SIG-M5 treated with dmso at 0.1 percent for 504 hours (cell line): Measurements from ENCODE around the gene NCKAP1.
"Not testable (repeated sequence)": the region's sequence is repeated elsewhere in the genome, so short reads cannot be mapped to it uniquely, and the experiment has no call there.

Source experiments
- DNase-seq: peaks from one replicate; lab custom pipeline; 2025; ENCODE audit not compliant: unreplicated experiment; lab: John Stamatoyannopoulos, UW

NCKAP1 gene

DNA sequence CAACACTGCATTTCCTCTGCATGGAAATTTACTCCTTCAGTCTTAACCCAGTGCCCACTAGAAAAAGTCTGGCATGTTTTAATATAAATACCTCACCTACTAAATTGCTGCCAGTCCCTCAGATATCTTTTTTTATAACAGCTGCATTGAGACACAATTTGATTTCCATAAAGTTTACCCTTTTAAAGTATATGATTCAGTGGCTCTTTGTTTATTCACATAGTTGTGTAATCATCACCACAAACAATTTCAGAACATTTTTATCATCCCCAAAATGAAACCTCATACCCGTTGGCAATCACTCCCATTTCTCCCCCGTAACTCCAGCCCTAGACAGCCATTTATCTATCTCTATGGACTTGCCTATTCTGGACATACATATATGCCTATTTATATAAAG, 154.8 kb downstream of the NCKAP1 start:
- no peak for DNase-seq

DNA sequence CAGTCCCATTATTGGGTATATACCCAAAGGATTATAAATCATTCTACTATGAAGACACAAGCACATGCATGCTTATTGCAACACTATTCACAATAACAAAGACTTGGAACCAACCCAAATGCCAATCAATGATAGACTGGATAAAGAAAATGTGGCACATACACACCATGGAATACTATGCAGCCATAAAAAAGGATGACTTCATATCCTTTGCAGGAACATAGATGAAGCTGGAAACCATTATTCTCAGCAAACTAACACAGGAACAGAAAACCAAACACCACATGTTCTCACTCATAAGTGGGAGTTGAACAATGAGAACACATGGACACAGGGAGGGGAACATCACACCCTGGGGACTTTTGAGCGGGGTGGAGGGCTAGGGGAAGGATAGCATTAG, 158.2 kb downstream of the NCKAP1 start:
- DNase-seq = not testable (repeated sequence)

DNA sequence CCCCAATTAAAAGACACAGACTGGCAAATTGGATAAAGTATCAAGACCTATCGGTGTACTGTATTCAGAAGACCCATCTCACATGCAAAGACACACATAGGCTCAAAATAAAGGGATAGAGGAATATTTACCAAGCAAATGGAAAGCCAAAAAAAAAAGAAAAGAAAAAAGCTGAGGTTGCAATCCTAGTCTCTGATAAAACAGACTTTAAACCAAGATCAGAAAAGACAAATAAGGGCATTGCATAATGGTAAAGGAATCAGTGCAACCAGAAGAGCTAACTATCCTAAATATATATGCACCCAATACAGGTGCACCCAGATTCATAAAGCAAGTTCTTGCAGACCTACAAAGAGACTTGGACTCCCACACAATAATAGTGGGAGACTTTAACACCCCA, 161.6 kb downstream of the NCKAP1 start:
- not testable (repeated sequence) for DNase-seq

DNA sequence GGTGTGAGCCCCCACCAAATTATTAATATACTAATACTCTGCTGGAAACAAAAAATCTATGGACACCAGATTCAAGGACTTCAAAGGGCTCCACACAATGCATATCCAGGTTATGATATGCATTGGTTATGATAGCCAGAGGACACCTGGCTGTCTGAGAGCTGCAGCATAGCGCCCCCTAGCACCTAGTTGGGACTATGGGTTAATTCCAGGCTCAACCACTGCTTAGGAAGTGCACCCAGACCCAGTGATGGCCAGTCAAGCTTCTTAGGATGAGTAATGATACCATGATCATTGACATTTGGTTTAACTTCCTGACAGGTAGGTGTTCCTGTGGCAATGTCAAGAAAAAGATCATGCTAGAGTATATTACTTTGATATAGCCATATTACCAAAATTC, 168.0 kb downstream of the NCKAP1 start:
- DNase-seq = no peak

DNA sequence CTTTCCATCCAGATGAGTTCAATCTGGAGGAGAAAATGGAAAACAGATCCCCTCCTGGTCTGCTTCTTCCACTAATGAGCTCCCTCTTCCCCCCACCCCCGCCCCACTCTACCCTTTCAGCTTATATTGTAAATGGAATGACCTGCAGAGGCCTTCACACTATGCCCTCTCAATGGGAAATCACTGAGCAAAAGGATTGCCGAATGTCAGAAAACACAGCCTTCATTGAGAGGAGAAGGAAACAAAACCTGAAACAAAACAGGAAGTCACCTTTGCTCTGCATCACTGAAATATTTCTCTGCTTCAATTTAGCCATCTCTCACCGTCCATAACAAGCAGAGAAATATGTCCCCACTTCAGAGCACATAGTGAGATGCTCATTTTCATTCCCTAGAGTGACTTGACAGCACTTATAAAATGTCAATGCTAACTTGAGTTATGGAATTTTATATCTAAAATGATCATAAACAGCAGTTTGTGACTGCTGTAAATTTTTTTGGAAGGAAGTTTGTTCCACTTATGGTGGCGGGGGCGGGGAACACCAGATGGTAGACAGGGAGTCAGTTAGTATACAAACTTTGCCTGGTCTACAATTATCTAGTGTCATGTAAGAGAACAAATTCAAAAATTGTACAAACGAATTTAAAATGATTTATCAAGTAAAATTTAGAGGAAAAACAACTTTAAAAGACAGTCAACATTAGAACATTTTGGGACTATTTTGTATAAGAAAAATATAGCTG, 170.0 kb downstream of the NCKAP1 start:
- DNase-seq = no peak

DNA sequence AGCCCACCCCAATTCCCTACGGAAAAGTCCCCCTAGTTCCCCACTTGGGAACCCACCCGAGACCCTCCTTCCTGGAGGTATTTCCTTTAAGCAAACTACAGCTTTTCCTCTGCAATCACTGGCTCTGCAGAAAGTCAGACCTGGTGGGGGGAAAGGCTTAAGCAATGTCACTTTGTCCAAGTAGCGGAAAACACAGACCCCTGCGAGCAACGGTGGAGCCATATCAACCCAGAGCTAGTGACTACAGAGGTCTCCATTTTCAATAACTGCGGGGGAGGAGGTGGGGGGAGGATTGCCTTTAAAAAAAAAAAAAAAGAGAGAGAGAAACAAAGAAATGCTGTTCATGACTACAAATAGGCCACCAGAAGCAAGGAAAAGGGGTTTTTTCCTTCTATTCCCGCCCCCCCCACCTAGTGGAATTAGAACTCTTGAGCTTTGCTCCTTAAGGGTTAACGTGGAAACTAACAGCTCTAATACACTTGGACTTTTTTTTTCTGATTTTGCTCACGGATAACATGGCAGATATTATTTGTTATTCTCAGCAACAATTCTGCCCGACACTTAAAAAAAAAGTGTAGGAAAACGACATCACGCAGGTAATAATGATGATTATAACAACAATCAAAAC, 170.7 kb downstream of the NCKAP1 start:
- DNase-seq = no peak

DNA sequence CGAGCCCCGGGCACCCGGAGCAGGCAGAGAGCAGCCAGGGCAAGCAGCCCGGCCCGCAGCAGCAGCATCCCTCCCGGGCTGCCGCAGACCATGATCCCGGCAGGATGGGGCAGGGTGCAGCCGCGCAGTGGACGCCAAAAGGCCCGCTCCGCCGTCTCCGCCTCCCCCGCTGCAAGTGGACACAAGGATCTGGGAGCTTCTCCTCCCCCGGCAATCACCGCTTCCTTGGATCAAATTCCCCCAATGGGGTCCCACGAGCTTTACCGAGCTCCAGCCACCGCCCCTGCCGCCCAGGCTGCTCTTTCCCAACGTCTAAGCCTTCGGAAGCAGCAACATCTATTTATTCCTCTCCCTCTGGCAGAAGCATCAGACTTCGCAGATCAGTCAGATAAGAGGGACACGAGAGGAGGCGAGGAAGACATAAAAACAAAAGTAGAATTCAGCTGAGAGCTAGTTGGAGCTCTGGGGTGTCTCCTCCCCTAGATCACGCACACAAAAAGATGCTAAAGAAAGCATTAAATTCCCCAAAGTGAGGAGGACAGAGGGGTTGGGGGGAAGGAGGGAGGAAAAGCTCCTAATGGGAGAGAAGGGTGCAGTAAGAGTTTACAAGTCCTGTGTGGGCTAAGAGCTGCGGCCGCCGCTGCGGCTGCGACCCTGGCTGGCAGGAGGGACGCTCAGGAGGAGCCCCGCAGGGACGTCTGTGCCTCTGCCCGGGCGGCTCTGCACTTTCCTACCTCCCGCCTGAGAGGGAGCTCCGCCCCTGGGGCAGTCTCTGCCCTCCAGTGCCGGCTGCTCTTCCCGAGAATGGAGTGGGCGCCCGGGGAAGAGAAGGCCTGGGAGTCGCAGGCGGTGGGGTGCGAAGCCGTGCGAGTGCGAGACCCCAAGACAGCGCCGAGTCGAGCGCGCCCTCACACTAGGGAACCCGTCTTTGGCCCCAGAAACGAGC, 171.5 kb downstream of the NCKAP1 start, which contains the start of gene FRZB:
TSS of gene FRZB (minus strand) at position 177 of the 946 bp plus-strand sequence. CDS start at position 92, 85 bp downstream.
- DNase-seq = no peak

DNA sequence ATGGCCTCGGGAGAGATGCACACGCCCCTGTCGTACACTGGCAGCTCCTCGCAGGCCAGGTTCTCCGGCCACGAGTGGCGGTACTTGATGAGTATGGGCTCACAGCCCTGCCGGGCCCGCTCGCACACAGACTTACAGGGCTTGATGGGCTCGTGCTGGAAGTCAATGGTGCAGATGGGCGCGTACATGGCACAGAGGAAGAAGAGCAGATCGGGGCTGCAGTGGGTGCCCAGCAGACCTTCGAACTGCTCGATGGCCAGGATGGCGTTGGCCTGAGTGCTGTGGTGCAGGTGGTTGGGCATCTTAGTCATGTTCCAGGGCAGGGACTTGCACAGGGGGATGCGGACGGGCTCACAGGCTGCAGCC, 172.2 kb downstream of the NCKAP1 start:
- DNase-seq = no peak

DNA sequence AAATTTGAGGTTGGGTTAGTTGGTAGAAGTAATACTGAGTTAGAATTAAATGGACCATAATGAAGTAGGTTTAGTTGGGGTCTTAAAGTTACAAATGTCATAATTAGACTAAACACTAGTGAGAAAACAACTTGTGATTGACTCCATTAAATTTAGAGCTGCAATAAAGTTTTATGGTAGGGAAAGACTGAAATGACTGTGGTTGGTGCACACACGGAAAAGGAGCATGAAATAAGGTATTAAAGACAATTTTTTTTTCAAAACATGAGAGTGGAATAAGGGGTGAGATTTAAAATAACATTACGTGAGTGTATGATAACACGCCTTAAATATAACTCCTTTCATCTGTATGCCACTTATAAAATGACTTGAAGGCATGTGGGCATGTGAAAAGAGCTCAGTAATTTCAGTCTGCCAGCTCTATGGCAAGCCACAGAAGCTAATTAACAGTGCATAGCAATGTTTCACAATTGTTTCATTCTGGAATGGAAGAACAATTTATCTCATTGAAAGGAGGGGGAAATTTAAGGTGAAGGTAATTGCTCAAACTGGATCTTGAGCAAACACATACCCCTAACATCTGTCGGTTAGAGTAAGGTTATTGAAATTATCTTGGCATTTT, 173.2 kb downstream of the NCKAP1 start:
- DNase-seq = no peak

DNA sequence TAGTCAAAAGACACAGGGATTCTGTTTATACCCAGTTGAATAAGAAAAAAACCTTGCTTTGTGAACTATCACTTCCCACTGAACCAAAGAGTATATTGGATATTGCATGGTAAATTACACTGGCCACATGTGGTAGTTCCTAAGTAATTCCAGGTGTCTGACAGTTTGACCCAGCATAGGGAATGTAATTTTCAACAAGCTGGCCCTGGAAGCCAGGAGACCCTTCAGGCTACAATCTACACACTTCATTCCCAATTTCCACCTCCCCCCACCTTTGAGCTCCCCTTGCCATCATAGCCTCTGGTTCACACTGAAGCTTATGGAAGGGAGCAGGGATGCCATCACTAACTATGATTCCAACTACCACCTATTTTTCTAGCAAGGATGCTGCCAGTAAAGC, 174.6 kb downstream of the NCKAP1 start:
- no peak for DNase-seq

DNA sequence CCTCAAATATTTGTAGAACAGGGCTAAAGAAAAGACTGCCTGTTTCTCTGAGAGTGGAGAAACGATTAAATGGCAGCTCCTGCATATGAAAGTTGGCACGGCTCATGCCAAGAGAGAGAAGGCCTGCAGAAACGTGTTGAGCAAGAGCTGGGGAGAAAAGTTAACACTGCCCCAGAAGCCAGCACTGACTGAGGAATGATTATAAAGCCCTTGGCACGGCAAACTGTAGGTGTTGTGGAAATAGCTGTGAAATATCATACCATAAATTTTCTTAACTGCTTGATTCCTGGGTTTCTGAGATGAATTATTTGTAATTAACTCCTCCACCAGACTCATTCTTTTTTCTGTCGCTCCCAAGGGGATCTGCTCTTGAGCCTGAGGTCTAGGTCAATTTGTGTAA, 176.2 kb downstream of the NCKAP1 start:
- no peak for DNase-seq

DNA sequence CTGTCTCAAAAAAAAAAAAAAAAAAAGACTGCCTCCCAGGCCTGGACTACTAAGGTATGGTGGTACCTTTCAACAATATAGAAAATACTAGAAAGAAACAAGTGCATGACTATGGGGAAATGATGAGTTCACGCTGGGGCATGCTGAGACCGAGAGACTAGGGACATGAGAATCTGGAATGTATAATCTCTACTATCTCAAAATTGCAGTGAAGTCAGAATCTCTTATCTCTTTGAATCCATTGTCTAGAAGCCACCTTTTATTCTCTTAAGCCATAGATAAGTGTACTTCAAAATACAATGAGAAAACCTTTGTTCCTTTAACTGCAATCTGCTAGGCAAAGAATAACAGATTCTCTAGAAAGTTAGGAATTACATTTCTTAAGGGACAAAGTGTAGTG, 177.4 kb downstream of the NCKAP1 start:
- no peak for DNase-seq
